ENCODE data around the gene DCP1B.

DNA sequence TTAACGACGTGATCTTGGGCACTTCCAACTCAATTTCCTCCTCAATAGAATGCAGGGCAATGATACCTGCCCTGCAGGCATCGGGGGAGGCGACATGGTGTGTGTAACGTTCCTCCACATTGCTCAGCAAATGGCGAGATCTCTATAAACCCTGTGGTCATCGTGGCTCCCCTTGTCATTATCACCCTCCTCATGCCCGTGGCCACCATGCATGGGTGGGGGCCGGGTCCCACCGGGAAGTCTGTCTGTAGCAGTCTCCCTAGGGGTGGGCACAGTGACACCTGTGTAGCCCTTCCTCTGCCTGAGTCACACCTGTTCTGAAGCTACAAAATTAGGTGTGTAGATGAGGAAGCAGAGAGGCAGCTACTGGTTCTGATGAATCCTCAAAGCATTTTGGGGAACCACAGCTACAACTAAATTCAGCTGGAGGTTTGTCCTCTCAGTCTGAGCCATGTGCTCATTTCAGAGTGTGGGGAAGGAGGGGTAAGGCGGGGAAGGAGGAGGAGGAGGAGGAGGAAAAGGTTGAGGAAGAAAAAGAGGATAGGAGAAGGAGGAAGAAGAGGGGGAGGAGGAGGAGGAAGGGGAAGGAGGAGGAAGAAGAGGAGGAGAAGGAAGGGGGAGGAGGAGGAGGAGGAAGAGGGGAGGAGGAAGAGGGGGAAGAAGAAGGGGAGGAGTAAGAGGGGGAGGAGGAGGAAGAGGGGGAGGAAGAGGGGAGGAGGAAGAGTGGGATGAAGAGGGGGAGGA lies 74.8 kb downstream of the DCP1B start:
- TF ChIP-seq, protein P1, sequence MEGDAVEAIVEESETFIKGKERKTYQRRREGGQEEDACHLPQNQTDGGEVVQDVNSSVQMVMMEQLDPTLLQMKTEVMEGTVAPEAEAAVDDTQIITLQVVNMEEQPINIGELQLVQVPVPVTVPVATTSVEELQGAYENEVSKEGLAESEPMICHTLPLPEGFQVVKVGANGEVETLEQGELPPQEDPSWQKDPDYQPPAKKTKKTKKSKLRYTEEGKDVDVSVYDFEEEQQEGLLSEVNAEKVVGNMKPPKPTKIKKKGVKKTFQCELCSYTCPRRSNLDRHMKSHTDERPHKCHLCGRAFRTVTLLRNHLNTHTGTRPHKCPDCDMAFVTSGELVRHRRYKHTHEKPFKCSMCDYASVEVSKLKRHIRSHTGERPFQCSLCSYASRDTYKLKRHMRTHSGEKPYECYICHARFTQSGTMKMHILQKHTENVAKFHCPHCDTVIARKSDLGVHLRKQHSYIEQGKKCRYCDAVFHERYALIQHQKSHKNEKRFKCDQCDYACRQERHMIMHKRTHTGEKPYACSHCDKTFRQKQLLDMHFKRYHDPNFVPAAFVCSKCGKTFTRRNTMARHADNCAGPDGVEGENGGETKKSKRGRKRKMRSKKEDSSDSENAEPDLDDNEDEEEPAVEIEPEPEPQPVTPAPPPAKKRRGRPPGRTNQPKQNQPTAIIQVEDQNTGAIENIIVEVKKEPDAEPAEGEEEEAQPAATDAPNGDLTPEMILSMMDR (IDR thresholded peaks at IDR 0.05) = no peak
- no peak for TF ChIP-seq POLR2A (IDR thresholded peaks at IDR 0.05)

All from right lobe of liver (tissue), 4 donors.